SH-SY5Y (cell line): ENCODE data around the gene NOM1.

Source experiments
- GATA2 ChIP-seq: IDR thresholded peaks from 2 replicates; pipeline ENCODE4 v1.6.1; 2011; ENCODE audit warnings: mild to moderate bottlenecking, low read depth, low read length
- GATA3 ChIP-seq: IDR thresholded peaks from 2 replicates; pipeline ENCODE4 v1.6.1; 2011; ENCODE audit warnings: low read depth, mild to moderate bottlenecking, low read length, moderate library complexity

The NOM1 gene

GRCh38 chr7:157021071-157021870, 71.8 kb downstream of the NOM1 start:
- no peak for TF ChIP-seq GATA2

GRCh38 chr7:157021871-157022680, 72.6 kb downstream of the NOM1 start:
- no peak for TF ChIP-seq GATA2
- TF ChIP-seq GATA3 = no peak
